Activated CD8-positive, alpha-beta T cell treated with anti-CD3 and anti-CD28 coated beads for 36 hours (primary cell): ENCODE measurements around the gene SUGCT. TPM values are rescaled to one million over a fixed set of nuclear protein-coding genes. Genes with fewer than 3 reads are reported as not detected.

Source experiments
- ATAC-seq: fragments of 200-7000 bp; cut with Tn5 transposase; one replicate; pipeline ENCODE4 v1.10.0; 2021; ENCODE audit warnings: mild to moderate bottlenecking, moderate library complexity
- CTCF ChIA-PET: fragments of 350-600 bp; sonication (Branson Sonifier 250); formaldehyde crosslinking; loops from one replicate; lab custom pipeline; 2021; ENCODE audit warnings: antibody characterized with exemption; lab: Charles Lee
- POLR2A ChIA-PET: fragments of 350-600 bp; sonication (Branson Sonifier 250); formaldehyde crosslinking; loops from one replicate; lab custom pipeline; 2021; ENCODE audit warnings: antibody characterized with exemption; lab: Charles Lee
- DNase-seq: peaks from one replicate; pipeline ENCODE4 v3.0.0-alpha.2; 2020
- H3K27ac Mint-ChIP-seq: one replicate; pipeline ENCODE4 v1.8.0; 2021; ENCODE audit warnings: mild to moderate bottlenecking, mixed read lengths
- H3K27me3 Mint-ChIP-seq: one replicate; pipeline ENCODE4 v1.8.0; 2021; ENCODE audit warnings: mixed read lengths
- H3K36me3 Mint-ChIP-seq: one replicate; pipeline ENCODE4 v1.8.0; 2021; ENCODE audit warnings: low read depth, mixed read lengths
- H3K4me1 Mint-ChIP-seq: one replicate; pipeline ENCODE4 v1.8.0; 2021; ENCODE audit warnings: low read depth, mixed read lengths
- H3K4me3 Mint-ChIP-seq: one replicate; pipeline ENCODE4 v1.8.0; 2021; ENCODE audit warnings: mild to moderate bottlenecking, moderate library complexity, mixed read lengths
- H3K9me3 Mint-ChIP-seq: one replicate; pipeline ENCODE4 v1.8.0; 2021; ENCODE audit warnings: mixed read lengths
- CTCF ChIP-seq: fragments of 200-600 bp; IDR thresholded peaks from one replicate; pipeline ENCODE4 v1.8.0; 2022; ENCODE audit warnings: antibody characterized with exemption, mild to moderate bottlenecking
- intact Hi-C: fragments of 100-400 bp; cut with micrococcal nuclease; formaldehyde crosslinking; loops from one replicate; pipeline ENCODE4 v1.10.0; 2022
- total RNA-seq, 2 experiments: library from RNA; stranded (reverse); gene quantifications; one replicate each; pipeline ENCODE4 v1.2.3, GENCODE V29; 2021

Gene SUGCT
- total RNA-seq, 2 experiments from 2014 or later, result 1.6 to 2.0 TPM

- H3K9me3 Mint-ChIP-seq, result peaks cover 11% of the 10 kb centered on the region
- ATAC-seq (no peak), DNase-seq (no peak)
- intact Hi-C loops, result no loop called here
- H3K4me3 Mint-ChIP-seq, result no peak overlapping the region
- no peak for TF ChIP-seq CTCF
- H3K27me3 Mint-ChIP-seq, result no peaks in the 10 kb centered on the region
- ChIA-PET CTCF (interaction anchor here (1.0 kb wide), 1 partner anchor 10 kb away, joined by 3 read pairs; no protein-coding TSS in a partner anchor), POLR2A (no interaction called here)
- no peaks in the 10 kb centered on the region for H3K36me3 Mint-ChIP-seq
- no peak overlapping the region for H3K27ac Mint-ChIP-seq
- H3K4me1 Mint-ChIP-seq, result no peaks in the 10 kb centered on the region
These were observed 754.3 kb downstream of the SUGCT start for GRCh38 chr7:40889099-40889498.

DNA sequence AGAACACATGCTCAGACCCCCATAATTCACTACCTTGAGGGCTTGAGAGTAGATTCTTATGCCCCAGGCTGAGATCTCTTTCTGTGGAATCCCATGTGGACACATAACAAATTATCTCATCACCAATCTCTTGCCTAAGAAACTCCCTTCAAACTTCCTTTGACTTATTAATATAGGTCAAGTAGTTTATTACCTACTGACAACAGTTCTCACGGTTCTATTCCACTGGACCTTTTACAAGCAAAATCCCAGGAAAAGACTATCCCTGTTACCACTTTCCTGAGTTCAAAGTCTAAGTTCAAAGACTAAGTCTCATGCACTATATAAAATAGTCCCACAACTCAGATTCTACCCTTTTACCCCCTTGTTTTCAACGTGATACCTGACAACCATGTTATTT is 754.7 kb downstream of the SUGCT start:
- no peak for TF ChIP-seq CTCF
- POLR2A ChIA-PET, result no interaction called here
- Mint-ChIP-seq H3K4me1 (no peaks in the 10 kb centered on the region), H3K4me3 (no peak overlapping the region), H3K36me3 (no peaks in the 10 kb centered on the region), H3K9me3 (peaks cover 15% of the 10 kb centered on the region), H3K27me3 (no peaks in the 10 kb centered on the region), H3K27ac (no peak overlapping the region)
- ATAC-seq (no peak), DNase-seq (no peak)
- CTCF ChIA-PET, result interaction anchor here (1.0 kb wide), 1 partner anchor 10 kb away, joined by 3 read pairs; no protein-coding TSS in a partner anchor
- intact Hi-C loops, result no loop called here

DNA sequence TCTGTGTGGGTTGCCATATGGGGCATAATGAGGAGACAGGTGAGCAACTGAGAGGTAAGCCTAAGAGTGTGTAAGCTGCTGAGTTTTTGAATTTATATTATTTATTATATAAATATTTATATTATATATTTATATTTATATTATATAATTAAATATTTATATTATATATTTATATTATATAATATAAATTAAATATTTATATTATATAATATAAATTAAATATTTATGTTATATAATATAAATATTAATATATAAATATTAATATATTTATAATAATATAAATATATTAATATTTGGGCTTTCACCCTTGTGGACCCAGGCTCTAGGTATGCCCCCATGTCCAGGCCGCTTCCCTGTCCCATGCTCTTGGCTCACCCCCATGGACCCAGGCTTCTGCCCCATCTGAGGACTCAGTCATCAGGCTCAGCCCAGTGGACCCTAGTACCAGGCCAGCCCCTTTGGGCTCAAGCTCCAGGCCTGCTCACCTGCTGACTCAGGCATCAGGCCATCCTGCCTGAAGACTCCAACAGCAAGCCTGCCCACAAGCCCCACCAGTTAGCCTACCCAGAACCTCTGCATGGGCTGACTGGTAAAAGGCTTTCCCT is 755.4 kb downstream of the SUGCT start:
- no peak overlapping the region for H3K27ac Mint-ChIP-seq
- ATAC-seq (no peak), DNase-seq (no peak)
- intact Hi-C loops, result no loop called here
- no peaks in the 10 kb centered on the region for H3K4me1 Mint-ChIP-seq
- CTCF ChIA-PET, result interaction anchor here (1.0 kb wide), 1 partner anchor 11 kb away, joined by 3 read pairs; no protein-coding TSS in a partner anchor
- H3K9me3 Mint-ChIP-seq, result peaks cover 15% of the 10 kb centered on the region
- POLR2A ChIA-PET, result interaction anchor here (0.6 kb wide), 1 partner anchor 18 kb away, joined by 3 read pairs; no protein-coding TSS in a partner anchor
- H3K27me3 Mint-ChIP-seq, result no peaks in the 10 kb centered on the region
- no peak for TF ChIP-seq CTCF
- H3K4me3 Mint-ChIP-seq, result no peak overlapping the region
- H3K36me3 Mint-ChIP-seq, result no peaks in the 10 kb centered on the region

- intact Hi-C loops, result no loop called here
- no peaks in the 10 kb centered on the region for H3K27me3 Mint-ChIP-seq
- ATAC-seq (no peak), DNase-seq (no peak)
- no peak overlapping the region for H3K4me3 Mint-ChIP-seq
- ChIA-PET CTCF (no interaction called here), POLR2A (no interaction called here)
- H3K9me3 Mint-ChIP-seq, result peaks cover 15% of the 10 kb centered on the region
- H3K27ac Mint-ChIP-seq, result no peak overlapping the region
- no peaks in the 10 kb centered on the region for H3K36me3 Mint-ChIP-seq
- no peaks in the 10 kb centered on the region for H3K4me1 Mint-ChIP-seq
- no peak for TF ChIP-seq CTCF
These were observed 756.4 kb downstream of the SUGCT start for GRCh38 chr7:40891232-40891631.

GRCh38 chr7:40899151-40899550 is 764.3 kb downstream of the SUGCT start:
- CTCF ChIA-PET, result no interaction called here
- intact Hi-C loops, result no loop called here
- no peaks in the 10 kb centered on the region for H3K27me3 Mint-ChIP-seq
- ATAC-seq (no peak), DNase-seq (no peak)
- peaks cover 11% of the 10 kb centered on the region for H3K9me3 Mint-ChIP-seq
- POLR2A ChIA-PET, result no interaction called here
- no peaks in the 10 kb centered on the region for H3K36me3 Mint-ChIP-seq
- no peak overlapping the region for H3K27ac Mint-ChIP-seq
- no peak for TF ChIP-seq CTCF
- no peaks in the 10 kb centered on the region for H3K4me1 Mint-ChIP-seq
- no peak overlapping the region for H3K4me3 Mint-ChIP-seq
